ENCODE data around the gene DOCK4. TPM values are rescaled to one million over a fixed set of nuclear protein-coding genes. Genes with fewer than 3 reads are reported as not detected.
A peak's percentile ranks its signal among the peaks of the same experiment; 100 is the strongest.

DOCK4 gene
- total and polyA plus RNA-seq, 9 donors: 8.2 to 14.0 (median 10.0) TPM

- peaks cover 2% of the 10 kb centered on the region for H3K36me3 ChIP-seq (ENCODE audit: control insufficient read depth, insufficient read depth, low read length)
- no peaks in the 10 kb centered on the region for H3K4me1 ChIP-seq (ENCODE audit: control insufficient read depth, insufficient read depth, low read length)
- H3K27me3 ChIP-seq (ENCODE audit: control insufficient read depth, insufficient read depth, low read length): no peaks in the 10 kb centered on the region
- H3K9me3 ChIP-seq (replicated peaks; ENCODE audit: control insufficient read depth, low read depth, low read length): no peaks in the 10 kb centered on the region
- H3K27ac ChIP-seq (ENCODE audit: low read length): no peak overlapping the region
- no CpG with 5 or more reads among the region's 3 CpGs for WGBS (ENCODE audit: insufficient coverage)
- H3K4me3 ChIP-seq (ENCODE audit: low read length): no peak overlapping the region
- no peak for DNase-seq
Observed at GRCh38 chr7:111740942-111741341, 465.3 kb downstream of the DOCK4 start.

- Histone ChIP-seq H3K27me3 (ENCODE audit: control insufficient read depth, insufficient read depth, low read length) (no peaks in the 10 kb centered on the region), H3K4me3 (ENCODE audit: low read length) (no peak overlapping the region), H3K36me3 (ENCODE audit: control insufficient read depth, insufficient read depth, low read length) (peaks cover 6% of the 10 kb centered on the region), H3K4me1 (ENCODE audit: control insufficient read depth, insufficient read depth, low read length) (peaks cover 3% of the 10 kb centered on the region), H3K9me3 (replicated peaks; ENCODE audit: control insufficient read depth, low read depth, low read length) (no peaks in the 10 kb centered on the region), H3K27ac (ENCODE audit: low read length) (no peak overlapping the region)
- no peak for DNase-seq
- 25% methylated on average over 3 of the region's 4 CpGs for WGBS (ENCODE audit: insufficient coverage)
Observed at GRCh38 chr7:111736552-111736874, 469.7 kb downstream of the DOCK4 start.

- 38% methylated on average over 2 of the region's 11 CpGs for WGBS (ENCODE audit: insufficient coverage)
- Histone ChIP-seq H3K27ac (ENCODE audit: low read length) (no peak overlapping the region), H3K36me3 (ENCODE audit: control insufficient read depth, insufficient read depth, low read length) (peaks cover 6% of the 10 kb centered on the region), H3K27me3 (ENCODE audit: control insufficient read depth, insufficient read depth, low read length) (no peaks in the 10 kb centered on the region), H3K9me3 (replicated peaks; ENCODE audit: control insufficient read depth, low read depth, low read length) (no peaks in the 10 kb centered on the region), H3K4me3 (ENCODE audit: low read length) (no peak overlapping the region), H3K4me1 (ENCODE audit: control insufficient read depth, insufficient read depth, low read length) (peaks cover 3% of the 10 kb centered on the region)
- peak; percentile 77 for DNase-seq
Observed at GRCh38 chr7:111735661-111736551, 470.3 kb downstream of the DOCK4 start.

GRCh38 chr7:111734954-111735660 is 471.1 kb downstream of the DOCK4 start:
- Histone ChIP-seq H3K27me3 (ENCODE audit: control insufficient read depth, insufficient read depth, low read length) (no peaks in the 10 kb centered on the region), H3K27ac (ENCODE audit: low read length) (no peak overlapping the region), H3K36me3 (ENCODE audit: control insufficient read depth, insufficient read depth, low read length) (peaks cover 6% of the 10 kb centered on the region), H3K4me3 (ENCODE audit: low read length) (no peak overlapping the region), H3K9me3 (replicated peaks; ENCODE audit: control insufficient read depth, low read depth, low read length) (no peaks in the 10 kb centered on the region), H3K4me1 (ENCODE audit: control insufficient read depth, insufficient read depth, low read length) (peaks cover 3% of the 10 kb centered on the region)
- no CpG with 5 or more reads among the region's 4 CpGs for WGBS (ENCODE audit: insufficient coverage)
- peak; percentile 70 for DNase-seq

GRCh38 chr7:111732923-111733322 is 473.3 kb downstream of the DOCK4 start:
- Histone ChIP-seq H3K36me3 (ENCODE audit: control insufficient read depth, insufficient read depth, low read length) (peaks cover 9% of the 10 kb centered on the region), H3K27me3 (ENCODE audit: control insufficient read depth, insufficient read depth, low read length) (no peaks in the 10 kb centered on the region), H3K9me3 (replicated peaks; ENCODE audit: control insufficient read depth, low read depth, low read length) (no peaks in the 10 kb centered on the region), H3K27ac (ENCODE audit: low read length) (no peak overlapping the region), H3K4me1 (ENCODE audit: control insufficient read depth, insufficient read depth, low read length) (peaks cover 3% of the 10 kb centered on the region), H3K4me3 (ENCODE audit: low read length) (no peak overlapping the region)
- WGBS (ENCODE audit: insufficient coverage): 83% methylated on average over 1 of the region's 4 CpGs
- no peak for DNase-seq

- H3K36me3 ChIP-seq (ENCODE audit: control insufficient read depth, insufficient read depth, low read length): peaks cover 9% of the 10 kb centered on the region
Observed at GRCh38 chr7:111730476-111731300, 475.5 kb downstream of the DOCK4 start.

GRCh38 chr7:111730057-111730456 is 476.1 kb downstream of the DOCK4 start:
- H3K36me3 ChIP-seq (ENCODE audit: control insufficient read depth, insufficient read depth, low read length): peaks cover 9% of the 10 kb centered on the region
- H3K27me3 ChIP-seq (ENCODE audit: control insufficient read depth, insufficient read depth, low read length): no peaks in the 10 kb centered on the region
- no peak overlapping the region for H3K27ac ChIP-seq (ENCODE audit: low read length)
- no peaks in the 10 kb centered on the region for H3K9me3 ChIP-seq (replicated peaks; ENCODE audit: control insufficient read depth, low read depth, low read length)
- peaks cover 3% of the 10 kb centered on the region for H3K4me1 ChIP-seq (ENCODE audit: control insufficient read depth, insufficient read depth, low read length)
- no CpG with 5 or more reads among the region's 6 CpGs for WGBS (ENCODE audit: insufficient coverage)
- DNase-seq: no peak
- H3K4me3 ChIP-seq (ENCODE audit: low read length): no peak overlapping the region

More at GRCh38 chr7:111730476-111731300, 475.5 kb downstream of the DOCK4 start:
- peaks cover 3% of the 10 kb centered on the region for H3K4me1 ChIP-seq (ENCODE audit: control insufficient read depth, insufficient read depth, low read length)
- H3K4me3 ChIP-seq (ENCODE audit: low read length): no peak overlapping the region
- 94% methylated on average over 6 of the region's 13 CpGs for WGBS (ENCODE audit: insufficient coverage)
- H3K9me3 ChIP-seq (replicated peaks; ENCODE audit: control insufficient read depth, low read depth, low read length): no peaks in the 10 kb centered on the region
- peak; percentile 18 for DNase-seq
- H3K27me3 ChIP-seq (ENCODE audit: control insufficient read depth, insufficient read depth, low read length): no peaks in the 10 kb centered on the region
- H3K27ac ChIP-seq (ENCODE audit: low read length): no peak overlapping the region

GRCh38 chr7:111729483-111729882 is 476.7 kb downstream of the DOCK4 start:
- no peak overlapping the region for H3K27ac ChIP-seq (ENCODE audit: low read length)
- 50% methylated on average over 1 of the region's 7 CpGs for WGBS (ENCODE audit: insufficient coverage)
- DNase-seq: no peak
- no peak overlapping the region for H3K4me3 ChIP-seq (ENCODE audit: low read length)
- no peaks in the 10 kb centered on the region for H3K4me1 ChIP-seq (ENCODE audit: control insufficient read depth, insufficient read depth, low read length)
- H3K36me3 ChIP-seq (ENCODE audit: control insufficient read depth, insufficient read depth, low read length): peaks cover 8% of the 10 kb centered on the region
- H3K9me3 ChIP-seq (replicated peaks; ENCODE audit: control insufficient read depth, low read depth, low read length): no peaks in the 10 kb centered on the region
- no peaks in the 10 kb centered on the region for H3K27me3 ChIP-seq (ENCODE audit: control insufficient read depth, insufficient read depth, low read length)

- no peaks in the 10 kb centered on the region for H3K4me1 ChIP-seq (ENCODE audit: control insufficient read depth, insufficient read depth, low read length)
- no peaks in the 10 kb centered on the region for H3K27me3 ChIP-seq (ENCODE audit: control insufficient read depth, insufficient read depth, low read length)
- no peak for DNase-seq
- no peak overlapping the region for H3K27ac ChIP-seq (ENCODE audit: low read length)
- no peak overlapping the region for H3K4me3 ChIP-seq (ENCODE audit: low read length)
- WGBS (ENCODE audit: insufficient coverage): 69% methylated on average over 16 of the region's 16 CpGs
- no peaks in the 10 kb centered on the region for H3K9me3 ChIP-seq (replicated peaks; ENCODE audit: control insufficient read depth, low read depth, low read length)
- peaks cover 8% of the 10 kb centered on the region for H3K36me3 ChIP-seq (ENCODE audit: control insufficient read depth, insufficient read depth, low read length)
Observed at GRCh38 chr7:111728635-111728995, 477.6 kb downstream of the DOCK4 start.
